K562 (cell line): Measurements from ENCODE around the gene C18orf32. TPM values are rescaled to one million over a fixed set of nuclear protein-coding genes. Genes with fewer than 3 reads are reported as not detected.

ENCODE experiments used
- ATAC-seq: fragments of 200-7000 bp; cut with Tn5 transposase; 3 replicates; pipeline ENCODE4 v1.9.1; 2020; ENCODE audit warnings: moderate library complexity
- BruUV-seq: library from RNA; stranded (reverse); fragments of 400-500 nt; replicated peaks from 2 replicates; lab custom pipeline; 2021; lab: Mats Ljungman, UMichigan
- CTCF ChIA-PET: fragments of 300-600 bp; formaldehyde crosslinking; extraction: SDS; loops from one replicate; lab custom pipeline; 2021; ENCODE audit warnings: low intra/inter-chr PET ratio; lab: Yijun Ruan, JAX
- POLR2A ChIA-PET: fragments of 300-600, 350-650 bp; sonication (Branson Sonifier 250); formaldehyde crosslinking; extraction: SDS; loops from one replicate; lab custom pipeline; 2021; ENCODE audit warnings: antibody characterized with exemption, inconsistent platforms; lab: Yijun Ruan, JAX
- DNase-seq, 4 experiments: peaks; one replicate each; pipeline versions ENCODE4 v3.0.0 to v3.0.0-alpha.2; 2011 to 2018; ENCODE audit warnings: low spot score in 3 of 4, mixed read lengths in 3 of 4; ENCODE audit errors: extremely low read depth in 1 of 4
- FAIRE-seq: peaks from 2 replicates; lab custom pipeline; 2011; peaks lifted over from hg19 to GRCh38; lab: Jason Lieb, UNC
- H2AFZ ChIP-seq: 2 replicates; pipeline ENCODE4 v1.6.0; 2011; ENCODE audit warnings: low read depth, low read length, control low read depth, inconsistent platforms
- H3K27ac ChIP-seq: fragments of 200-600 bp; 3 replicates; pipeline ENCODE4 v1.8.0; 2011; ENCODE audit warnings: low read depth, mild to moderate bottlenecking, control low read depth, inconsistent platforms, low read length, moderate library complexity, mixed read lengths; ENCODE audit errors: extremely low read depth
- H3K27me3 ChIP-seq, 2 experiments: fragments of 300-600 bp in 1 of 2; 2 replicates in 1 of 2; 3 replicates in 1 of 2; pipeline versions ENCODE4 v1.6.0 to v1.8.0; 2011; ENCODE audit warnings: inconsistent platforms in 2 of 2, low read length in 2 of 2, mild to moderate bottlenecking in 1 of 2, mixed read lengths in 1 of 2, moderate library complexity in 1 of 2; ENCODE audit not compliant: control insufficient read depth in 2 of 2, insufficient read depth in 2 of 2
- H3K36me3 ChIP-seq: fragments of 300-600 bp; 3 replicates; pipeline ENCODE4 v1.8.0; 2011; ENCODE audit warnings: mild to moderate bottlenecking, low read length, inconsistent platforms; ENCODE audit not compliant: control insufficient read depth, insufficient read depth
- H3K4me1 ChIP-seq, 2 experiments: fragments of 200-600 bp in 1 of 2; replicated peaks in 1 of 2; 2 replicates in 1 of 2; 3 replicates in 1 of 2; pipeline versions ENCODE4 v1.5.1 to v1.8.0; 2011; ENCODE audit warnings: inconsistent platforms in 2 of 2, low read length in 2 of 2, mild to moderate bottlenecking in 1 of 2, mixed read lengths in 1 of 2, moderate library complexity in 1 of 2; ENCODE audit not compliant: control insufficient read depth in 2 of 2, insufficient read depth in 2 of 2
- H3K4me2 ChIP-seq: 2 replicates; pipeline ENCODE4 v1.6.1; 2011; ENCODE audit warnings: low read length, control low read depth, inconsistent platforms, mixed read lengths; ENCODE audit not compliant: insufficient read depth
- H3K4me3 ChIP-seq: fragments of 200-600 bp; sonication (generic), shearing (Covaris generic); 2 replicates; pipeline ENCODE4 v1.5.1; 2016; ENCODE audit warnings: control low read depth, inconsistent platforms
- H3K79me2 ChIP-seq: fragments of 200-600 bp; 3 replicates; pipeline ENCODE4 v1.8.0; 2011; ENCODE audit warnings: low read length, inconsistent platforms; ENCODE audit not compliant: control insufficient read depth, insufficient read depth
- H3K9ac ChIP-seq, 2 experiments: 2 replicates each; pipeline versions ENCODE4 v1.6.0 to v1.6.1; 2011; ENCODE audit warnings: low read depth in 2 of 2, low read length in 2 of 2, control low read depth in 1 of 2, inconsistent platforms in 1 of 2, mild to moderate bottlenecking in 1 of 2, mixed read lengths in 1 of 2; ENCODE audit not compliant: insufficient read depth in 1 of 2
- H3K9me1 ChIP-seq: one replicate; pipeline ENCODE4 v1.6.0; 2011; ENCODE audit warnings: inconsistent platforms, mild to moderate bottlenecking, low read length, moderate library complexity; ENCODE audit not compliant: control insufficient read depth, insufficient read depth
- H3K9me3 ChIP-seq: replicated peaks from 2 replicates; pipeline ENCODE4 v1.5.1; 2011; ENCODE audit warnings: low read depth, low read length, inconsistent platforms; ENCODE audit not compliant: control insufficient read depth, insufficient read depth
- H4K20me1 ChIP-seq: replicated peaks from 2 replicates; pipeline ENCODE4 v1.6.1; 2011; ENCODE audit warnings: low read length, inconsistent platforms, mixed read lengths; ENCODE audit not compliant: control insufficient read depth, insufficient read depth
- CREB5 ChIP-seq: fragments of 250-450 bp; sonication (Bioruptor Pico); IDR thresholded peaks from 2 replicates; pipeline ENCODE4 v1.5.0; 2020; ENCODE audit warnings: mild to moderate bottlenecking
- FOSL1 ChIP-seq: fragments of 200-800 bp; sonication (Bioruptor generic); conservative IDR thresholded peaks from 2 replicates; pipeline ENCODE4 v1.6.1; 2016; ENCODE audit warnings: missing genetic modification characterization, missing compliant biosample characterization
- FOXA3 ChIP-seq, 2 experiments: fragments of 450-650 bp in 1 of 2; sonication (generic) in 1 of 2; formaldehyde crosslinking; IDR thresholded peaks in 1 of 2; conservative IDR thresholded peaks in 1 of 2; 2 replicates each; pipeline versions ENCODE4 v1.4.0 to v1.8.0; 2020 to 2022; ENCODE audit warnings: mild to moderate bottlenecking in 2 of 2, missing genetic modification reagents in 1 of 2
- WGBS: fragments of 100-300 bp; shearing (Covaris generic); methylation state at CpG from one replicate; pipeline ENCODE4 v1.1.6; 2016; ENCODE audit warnings: low coverage, mixed read lengths; ENCODE audit not compliant: insufficient coverage; ENCODE audit errors: missing lambda C conversion rate; 5-methylcytosine and 5-hydroxymethylcytosine counted together
- in situ Hi-C: fragments of 300-500 bp; cut with MboI; formaldehyde crosslinking; loops from 4 replicates; pipeline ENCODE4 v1.15.0; 2018; ENCODE audit warnings: inconsistent platforms, mixed read lengths
- intact Hi-C: fragments of 100-400 bp; cut with micrococcal nuclease; formaldehyde crosslinking; loops from 2 replicates; pipeline ENCODE4 v1.14.2; 2022
- polyA plus RNA-seq, 8 experiments: library from polyadenylated mRNA; depleted of rRNA in 4 of 8; stranded (reverse) in 5 of 8; unstranded in 3 of 8; fragments of >200 nt; fragmentation: Nextera tagmentation in 2 of 8; fragmentation: Illumina TruSeq in 1 of 8; extraction: Ambion mirVana in 2 of 8; extraction: Trizol in 1 of 8; gene quantifications; 2 replicates each; pipeline versions ENCODE4 v1.2.1 to v1.2.3, GENCODE V29; 2011 to 2014; ENCODE audit warnings: inconsistent platforms in 1 of 8, missing spikeins in 1 of 8
- total RNA-seq, 7 experiments: library from RNA; depleted of rRNA in 6 of 7; stranded (reverse); fragments of >200 nt in 6 of 7; fragmentation: Illumina TruSeq in 2 of 7; extraction: Trizol in 2 of 7; gene quantifications; 2 replicates each; pipeline versions ENCODE4 v1.2.1 to v1.2.3, GENCODE V29; 2011 to 2021; ENCODE audit warnings: low replicate concordance in 1 of 7
- TF ChIP-seq, protein P1 (sequence below): fragments of 450-650 bp; IDR thresholded peaks from 2 replicates; pipeline ENCODE4 v1.6.1; 2016; ENCODE audit warnings: mild to moderate bottlenecking

C18orf32 gene
- total and polyA plus RNA-seq, 9 of the 15 experiments (the other 6 are each of a cell fraction or from before 2014, with no cell fraction given), result 8.5 to 35.0 (median 20.4) TPM

DNA sequence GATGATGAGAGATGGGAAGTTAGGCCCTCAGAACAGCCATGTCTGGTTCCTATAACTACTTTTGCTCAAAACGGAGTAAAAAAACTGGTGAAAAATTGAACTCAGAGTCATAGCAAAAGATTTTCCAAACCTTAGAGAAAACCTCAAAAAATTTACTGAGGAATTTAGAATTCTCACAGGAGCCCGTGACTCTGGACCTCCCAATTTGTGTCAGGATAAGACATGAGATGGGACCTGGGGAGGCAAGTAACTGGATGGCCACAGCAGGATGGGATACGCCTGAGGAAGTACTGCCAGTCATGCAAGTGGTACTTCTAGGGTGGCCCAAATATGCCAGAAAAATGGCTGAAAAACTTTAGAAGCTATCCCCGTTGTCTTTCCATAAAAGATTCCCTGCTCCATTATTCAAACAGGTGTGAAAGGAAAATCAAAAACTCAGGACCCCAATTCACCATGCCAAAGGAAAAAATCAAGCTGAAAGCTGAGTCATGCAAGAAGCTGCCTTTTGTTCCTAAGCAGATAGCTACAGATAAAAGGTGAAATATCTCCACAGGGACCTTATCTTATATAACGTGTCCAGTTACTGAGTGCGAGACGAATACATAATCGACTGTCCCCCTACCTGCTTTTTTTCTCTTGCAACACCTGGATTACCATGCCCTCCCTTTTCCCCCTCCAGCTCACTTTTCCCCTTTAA lies 40.7 kb upstream of the C18orf32 start (continued):
- TF ChIP-seq FOXA3 (CRISPR knock-in tag; conservative IDR thresholded peaks at IDR 0.05 in 1 of 2, IDR thresholded peaks at IDR 0.05 in 1 of 2) (no peak), CREB5 (CRISPR knock-in tag) (no peak), FOSL1 (tag) (peak; percentile 23; the same call in 1 of the 2 replicates)
- TF ChIP-seq, all 486 proteins: peak for 17

- no peak for DNase-seq
- H3K27me3 ChIP-seq, result no peaks in the 10 kb centered on the region
- TF ChIP-seq, protein P1, sequence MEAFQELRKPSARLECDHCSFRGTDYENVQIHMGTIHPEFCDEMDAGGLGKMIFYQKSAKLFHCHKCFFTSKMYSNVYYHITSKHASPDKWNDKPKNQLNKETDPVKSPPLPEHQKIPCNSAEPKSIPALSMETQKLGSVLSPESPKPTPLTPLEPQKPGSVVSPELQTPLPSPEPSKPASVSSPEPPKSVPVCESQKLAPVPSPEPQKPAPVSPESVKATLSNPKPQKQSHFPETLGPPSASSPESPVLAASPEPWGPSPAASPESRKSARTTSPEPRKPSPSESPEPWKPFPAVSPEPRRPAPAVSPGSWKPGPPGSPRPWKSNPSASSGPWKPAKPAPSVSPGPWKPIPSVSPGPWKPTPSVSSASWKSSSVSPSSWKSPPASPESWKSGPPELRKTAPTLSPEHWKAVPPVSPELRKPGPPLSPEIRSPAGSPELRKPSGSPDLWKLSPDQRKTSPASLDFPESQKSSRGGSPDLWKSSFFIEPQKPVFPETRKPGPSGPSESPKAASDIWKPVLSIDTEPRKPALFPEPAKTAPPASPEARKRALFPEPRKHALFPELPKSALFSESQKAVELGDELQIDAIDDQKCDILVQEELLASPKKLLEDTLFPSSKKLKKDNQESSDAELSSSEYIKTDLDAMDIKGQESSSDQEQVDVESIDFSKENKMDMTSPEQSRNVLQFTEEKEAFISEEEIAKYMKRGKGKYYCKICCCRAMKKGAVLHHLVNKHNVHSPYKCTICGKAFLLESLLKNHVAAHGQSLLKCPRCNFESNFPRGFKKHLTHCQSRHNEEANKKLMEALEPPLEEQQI, result no peak
- POLR2A ChIA-PET, result interaction anchor here (1.1 kb wide), 1 partner anchor 333 kb away, joined by 3 read pairs; no protein-coding TSS in a partner anchor
- H3K4me1 ChIP-seq, result peaks cover 3 to 25% of the 10 kb centered on the region in 2 experiments; a peak in 3 of 5 replicates
- ATAC-seq, result no peak
- in situ Hi-C loops, result no loop called here
- no peak overlapping the region for H3K4me3 ChIP-seq
- intact Hi-C loops, result no loop called here
- no peaks in the 10 kb centered on the region for H4K20me1 ChIP-seq
- H3K9me3 ChIP-seq, result no peaks in the 10 kb centered on the region
- no peak for FAIRE-seq
- no peak overlapping the region for H3K9ac ChIP-seq
- BruUV-seq, result no TSS peak
- no peak overlapping the region for H2AFZ ChIP-seq
- no peaks in the 10 kb centered on the region for H3K9me1 ChIP-seq
- H3K79me2 ChIP-seq, result no peaks in the 10 kb centered on the region
- no peak overlapping the region for H3K27ac ChIP-seq
- CTCF ChIA-PET, result no interaction called here
- 64% methylated on average over 2 of the region's 2 CpGs for WGBS
- no peaks in the 10 kb centered on the region for H3K36me3 ChIP-seq
- H3K4me2 ChIP-seq, result no peak overlapping the region
These were observed 38.9 kb upstream of the C18orf32 start for GRCh38 chr18:49525981-49526380.
